Vagina (tissue), 2 donors: Measurements from ENCODE around the gene SHC4.

Experiments used
- CTCF ChIP-seq, 3 experiments: fragments of 450-650 bp in 2 of 3; fragments of 200-600 bp in 1 of 3; sonication (generic) in 1 of 3; IDR thresholded peaks; one replicate each; pipeline ENCODE4 v1.5.1; 2017 to 2019; ENCODE audit warnings: antibody characterized with exemption in 3 of 3, mild to moderate bottlenecking in 2 of 3, moderate library complexity in 2 of 3
- POLR2A ChIP-seq, 2 donors: fragments of 450-650 bp; IDR thresholded peaks; one replicate each; pipeline ENCODE4 v1.6.1; 2017; ENCODE audit warnings: antibody characterized with exemption in 2 of 2, mild to moderate bottlenecking in 2 of 2, moderate library complexity in 2 of 2

- TF ChIP-seq CTCF (IDR thresholded peaks at IDR 0.05) (no peak), POLR2A (IDR thresholded peaks at IDR 0.05) (no peak)
These were observed 73.2 kb downstream of the SHC4 start for GRCh38 chr15:48890375-48890972.
